T-helper 17 cell (primary cell): Measurements from ENCODE around the gene OR10H5. TPM values are rescaled to one million over a fixed set of nuclear protein-coding genes. Genes with fewer than 3 reads are reported as not detected.
"Not testable (repeated sequence)": the region's sequence is repeated elsewhere in the genome, so short reads cannot be mapped to it uniquely, and the experiment has no call there.

Experiments used
- ATAC-seq: fragments of 150-1000 bp; cut with Tn5 transposase; 2 replicates; pipeline ENCODE4 v1.10.0; 2021; ENCODE audit warnings: mild to moderate bottlenecking, moderate library complexity
- DNase-seq, 3 donors: peaks; one replicate each; pipeline versions ENCODE4 v3.0.0 to v3.0.0-alpha.2; 2020 to 2021
- H3K9me3 ChIP-seq: one replicate; pipeline ENCODE4 v1.7.0; 2013; ENCODE audit warnings: low read length, mild to moderate bottlenecking; ENCODE audit not compliant: control insufficient read depth, poor library complexity, severe bottlenecking
- H3K27ac Mint-ChIP-seq: one replicate; pipeline ENCODE4 v1.8.0; 2022; ENCODE audit warnings: mild to moderate bottlenecking, moderate library complexity, mixed read lengths
- H3K27me3 Mint-ChIP-seq: one replicate; pipeline ENCODE4 v1.8.0; 2022; ENCODE audit warnings: mixed read lengths
- H3K36me3 Mint-ChIP-seq: one replicate; pipeline ENCODE4 v1.8.0; 2022; ENCODE audit warnings: low read depth, mixed read lengths
- H3K4me1 Mint-ChIP-seq: one replicate; pipeline ENCODE4 v1.8.0; 2022; ENCODE audit warnings: mild to moderate bottlenecking, mixed read lengths
- H3K4me3 Mint-ChIP-seq: one replicate; pipeline ENCODE4 v1.8.0; 2022; ENCODE audit warnings: mild to moderate bottlenecking, moderate library complexity, mixed read lengths
- total RNA-seq, 4 donors: library from RNA in 2 of 4; stranded (reverse) in 2 of 4; gene quantifications; one replicate each; pipeline ENCODE4 v1.2.3 and lab custom pipeline; 2022 to 2026

OR10H5 gene
- total RNA-seq, 2 donors from 2014 or later = not detected

DNA sequence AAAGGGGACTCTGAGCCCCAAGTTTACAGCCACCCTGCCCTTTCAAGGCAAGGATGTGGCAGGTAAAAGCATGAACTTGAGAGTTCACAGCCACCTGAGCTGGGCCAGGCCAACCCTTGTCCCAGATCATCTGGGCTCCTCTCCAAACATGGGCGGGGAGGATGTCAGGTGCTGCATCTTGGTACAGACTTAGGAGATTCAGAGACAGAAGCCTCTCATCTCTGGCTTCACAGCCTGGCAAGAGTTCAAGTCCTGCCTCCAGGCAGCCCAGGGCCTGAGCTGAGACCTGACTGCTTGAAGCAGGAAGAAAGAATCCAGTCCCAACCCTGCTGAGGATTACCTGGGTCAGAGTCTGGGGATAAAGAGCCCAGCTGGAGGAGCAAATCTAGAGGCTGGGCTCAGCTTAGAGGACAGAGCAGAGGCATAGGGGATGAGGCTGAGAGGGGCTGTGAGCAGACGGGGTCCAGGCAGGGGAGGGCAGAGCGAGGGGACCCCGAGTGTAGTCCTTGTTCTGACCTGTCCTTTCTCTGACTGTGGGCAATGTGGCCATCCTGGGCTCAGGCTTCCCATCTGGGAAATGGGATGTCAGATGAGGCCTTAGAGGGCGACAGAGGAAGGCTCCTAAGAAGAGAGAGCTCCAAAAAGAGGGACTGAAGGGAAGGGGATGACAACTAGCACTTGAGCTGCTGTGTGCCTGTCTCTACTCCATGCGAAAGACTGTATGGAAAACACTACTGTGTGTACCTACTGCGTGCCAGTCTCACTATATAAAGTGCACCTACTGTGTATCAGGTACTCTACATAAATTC, 6.6 kb upstream of the OR10H5 start:
- DNase-seq (no peak), ATAC-seq (no peak)
- no peaks in the 10 kb centered on the region for H3K4me1 Mint-ChIP-seq
- H3K4me3 Mint-ChIP-seq = no peak overlapping the region
- no peaks in the 10 kb centered on the region for H3K36me3 Mint-ChIP-seq
- H3K9me3 ChIP-seq = no peaks in the 10 kb centered on the region
- H3K27ac Mint-ChIP-seq = no peak overlapping the region
- H3K27me3 Mint-ChIP-seq = peaks cover 12% of the 10 kb centered on the region

DNA sequence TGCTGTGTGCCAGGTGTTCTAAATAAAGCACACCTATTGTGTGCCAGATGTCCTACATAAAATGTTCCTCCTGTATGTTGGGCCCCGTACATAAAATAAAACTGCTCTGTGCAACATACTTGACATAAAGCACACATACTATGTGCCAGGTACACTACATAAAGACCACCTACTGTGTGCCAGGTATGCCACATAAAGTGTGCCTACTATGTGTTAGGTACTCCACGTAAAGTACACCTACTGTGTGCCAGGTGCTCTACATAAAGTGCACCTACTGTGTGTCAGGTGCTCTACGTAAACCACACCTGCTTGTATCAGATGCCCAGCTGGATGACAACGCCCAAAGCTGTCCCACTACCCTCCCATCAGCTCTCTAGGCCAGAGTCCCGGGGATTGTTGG, 5.8 kb upstream of the OR10H5 start:
- ATAC-seq (no peak), DNase-seq (no peak)
- peaks cover 7% of the 10 kb centered on the region for H3K27me3 Mint-ChIP-seq
- H3K4me3 Mint-ChIP-seq = no peak overlapping the region
- no peaks in the 10 kb centered on the region for H3K36me3 Mint-ChIP-seq
- H3K4me1 Mint-ChIP-seq = no peaks in the 10 kb centered on the region
- H3K27ac Mint-ChIP-seq = no peak overlapping the region
- no peaks in the 10 kb centered on the region for H3K9me3 ChIP-seq

DNA sequence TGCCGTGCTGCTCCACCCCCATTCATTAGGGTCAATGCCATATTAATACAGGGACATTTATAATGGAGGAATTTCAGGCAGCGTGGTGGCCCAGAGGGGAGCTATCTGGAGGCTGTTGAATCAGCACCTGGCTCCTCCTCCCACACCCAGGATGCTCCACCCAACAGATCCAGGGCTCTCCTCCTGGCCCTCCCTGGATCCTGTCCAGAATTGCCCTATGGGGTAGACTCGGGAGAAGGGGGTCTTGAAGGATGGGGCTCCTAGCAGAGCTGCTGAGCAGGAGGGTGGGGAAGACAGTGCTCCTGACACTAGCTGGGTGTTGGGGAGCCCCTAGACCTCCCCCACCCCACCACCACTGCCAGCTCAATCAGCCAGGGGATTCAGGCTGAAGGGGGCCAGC, 5.2 kb upstream of the OR10H5 start:
- no peaks in the 10 kb centered on the region for H3K9me3 ChIP-seq
- H3K4me3 Mint-ChIP-seq = no peak overlapping the region
- DNase-seq = no peak
- H3K27ac Mint-ChIP-seq = no peak overlapping the region
- no peak for ATAC-seq
- peaks cover 2% of the 10 kb centered on the region for H3K36me3 Mint-ChIP-seq
- H3K4me1 Mint-ChIP-seq = no peaks in the 10 kb centered on the region
- H3K27me3 Mint-ChIP-seq = peaks cover 9% of the 10 kb centered on the region

DNA sequence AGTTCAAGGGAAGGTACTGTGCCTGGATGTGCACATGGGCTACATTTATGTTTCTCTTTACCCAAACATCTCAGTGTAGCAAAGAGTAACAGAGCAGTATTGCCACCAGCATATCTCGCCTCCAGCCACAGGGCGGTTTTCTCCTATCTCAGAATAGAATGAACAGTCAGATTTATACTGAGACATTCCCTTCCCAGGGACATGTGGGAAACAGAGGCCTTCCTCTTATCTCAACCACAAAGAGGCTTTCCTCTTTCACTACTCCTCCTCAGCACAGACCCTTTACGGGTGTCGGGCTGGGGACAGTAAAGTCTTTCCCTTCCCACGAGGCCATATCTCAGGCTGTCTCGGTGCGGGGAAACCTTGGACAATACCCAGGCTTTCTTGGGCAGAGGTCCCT, 4.6 kb upstream of the OR10H5 start:
- peaks cover 16% of the 10 kb centered on the region for H3K27me3 Mint-ChIP-seq
- H3K9me3 ChIP-seq, DNase-seq, H3K4me1 Mint-ChIP-seq, H3K27ac Mint-ChIP-seq, H3K4me3 Mint-ChIP-seq, ATAC-seq, H3K36me3 Mint-ChIP-seq: not testable (repeated sequence)

DNA sequence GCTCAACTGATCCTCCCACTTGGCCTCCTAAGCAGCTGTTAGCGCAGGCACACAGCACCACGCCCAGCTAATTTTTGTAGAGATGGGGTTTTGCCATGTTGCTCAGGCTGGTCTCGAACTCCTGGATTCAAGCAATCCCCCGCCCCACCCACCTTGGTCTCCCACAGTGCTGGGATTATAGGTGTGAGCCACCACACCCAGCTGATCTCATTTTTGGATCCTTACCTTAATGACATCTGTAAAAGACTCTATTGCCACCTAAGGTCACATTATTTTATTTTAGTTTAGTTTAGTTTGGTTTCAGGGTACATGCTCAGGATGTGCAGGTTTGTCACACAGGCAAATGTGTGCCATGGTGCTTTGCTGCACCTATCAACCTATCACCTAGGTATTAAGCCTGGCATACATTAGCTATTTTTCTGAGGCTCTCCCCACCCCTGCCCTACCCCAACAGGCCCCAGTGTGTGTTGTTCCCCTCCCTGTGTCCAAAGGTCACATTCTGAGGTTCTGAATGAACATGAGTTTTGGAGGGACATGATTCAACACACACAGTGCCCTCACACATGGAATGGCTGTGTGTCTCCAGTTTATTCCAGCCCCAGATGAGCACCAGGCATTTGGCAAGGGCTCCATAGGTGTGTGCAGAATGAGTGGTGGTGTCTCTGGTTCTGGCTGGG, 1.3 kb downstream of the OR10H5 start:
- no peak for DNase-seq

DNA sequence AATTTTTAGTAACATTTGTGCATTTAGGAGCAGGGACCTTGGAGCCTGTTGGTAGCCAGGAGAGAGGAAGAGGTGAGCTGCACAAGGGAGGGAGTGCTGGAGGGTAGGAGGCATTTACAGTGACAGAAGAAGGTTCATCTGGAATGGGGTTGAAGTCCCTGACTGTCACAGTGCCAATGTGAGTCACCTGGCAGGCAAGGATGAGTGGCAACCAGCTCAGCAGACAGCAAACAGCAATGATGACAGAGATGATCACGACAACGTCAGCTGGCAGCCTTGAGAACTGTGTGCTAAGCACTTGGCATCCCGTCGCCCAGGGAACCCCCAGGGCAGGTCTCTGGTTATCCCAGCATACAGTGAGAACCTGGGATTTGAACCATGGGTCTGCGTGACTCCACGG, 2.6 kb downstream of the OR10H5 start:
- Mint-ChIP-seq H3K4me1 (peaks cover 4% of the 10 kb centered on the region), H3K27me3 (peaks cover 40% of the 10 kb centered on the region), H3K4me3 (no peak overlapping the region), H3K36me3 (peaks cover 4% of the 10 kb centered on the region), H3K27ac (no peak overlapping the region)
- H3K9me3 ChIP-seq = no peaks in the 10 kb centered on the region
- DNase-seq (no peak), ATAC-seq (no peak)

More for the DNA sequence above, 1.3 kb downstream of the OR10H5 start:
- Mint-ChIP-seq H3K36me3 (peaks cover 3% of the 10 kb centered on the region), H3K27me3 (peaks cover 40% of the 10 kb centered on the region), H3K4me3 (no peak overlapping the region), H3K27ac (no peak overlapping the region), H3K4me1 (peaks cover 4% of the 10 kb centered on the region)
- ATAC-seq = no peak
- H3K9me3 ChIP-seq = no peaks in the 10 kb centered on the region

DNA sequence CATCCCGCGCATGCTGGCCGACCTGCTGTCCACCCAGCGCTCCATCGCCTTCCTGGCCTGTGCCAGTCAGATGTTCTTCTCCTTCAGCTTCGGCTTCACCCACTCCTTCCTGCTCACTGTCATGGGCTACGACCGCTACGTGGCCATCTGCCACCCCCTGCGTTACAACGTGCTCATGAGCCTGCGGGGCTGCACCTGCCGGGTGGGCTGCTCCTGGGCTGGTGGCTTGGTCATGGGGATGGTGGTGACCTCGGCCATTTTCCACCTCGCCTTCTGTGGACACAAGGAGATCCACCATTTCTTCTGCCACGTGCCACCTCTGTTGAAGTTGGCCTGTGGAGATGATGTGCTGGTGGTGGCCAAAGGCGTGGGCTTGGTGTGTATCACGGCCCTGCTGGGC, 6.8 kb downstream of the OR10H5 start:
- ATAC-seq, H3K9me3 ChIP-seq, DNase-seq, H3K4me3 Mint-ChIP-seq, H3K36me3 Mint-ChIP-seq, H3K4me1 Mint-ChIP-seq: not testable (repeated sequence)
- H3K27me3 Mint-ChIP-seq = peaks cover 49% of the 10 kb centered on the region
- H3K27ac Mint-ChIP-seq = peak overlapping the region; percentile 29

DNA sequence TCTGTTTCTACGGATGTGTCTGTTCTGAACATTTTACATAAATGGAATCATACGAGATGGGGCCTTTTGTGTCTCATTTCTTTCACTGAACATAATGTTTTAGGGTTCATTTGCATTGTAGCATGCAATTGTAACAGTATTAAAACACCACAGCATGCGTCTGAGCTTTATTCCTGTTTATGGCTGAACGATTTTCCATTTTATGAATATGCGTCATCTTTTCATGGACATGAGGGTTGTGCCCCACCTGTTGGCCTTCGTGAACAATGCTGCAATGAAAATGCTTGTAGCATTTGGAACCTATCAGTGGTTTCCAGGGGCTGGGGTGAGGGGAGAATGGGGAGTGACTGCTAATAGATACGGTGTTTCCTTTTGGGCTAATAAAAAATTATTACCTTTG, 22.9 kb downstream of the OR10H5 start:
- H3K9me3 ChIP-seq = no peaks in the 10 kb centered on the region
- peaks cover 15% of the 10 kb centered on the region for H3K4me1 Mint-ChIP-seq
- no peak overlapping the region for H3K27ac Mint-ChIP-seq
- H3K27me3 Mint-ChIP-seq = peaks cover 11% of the 10 kb centered on the region
- ATAC-seq (no peak), DNase-seq (no peak)
- no peaks in the 10 kb centered on the region for H3K36me3 Mint-ChIP-seq
- H3K4me3 Mint-ChIP-seq = no peak overlapping the region

DNA sequence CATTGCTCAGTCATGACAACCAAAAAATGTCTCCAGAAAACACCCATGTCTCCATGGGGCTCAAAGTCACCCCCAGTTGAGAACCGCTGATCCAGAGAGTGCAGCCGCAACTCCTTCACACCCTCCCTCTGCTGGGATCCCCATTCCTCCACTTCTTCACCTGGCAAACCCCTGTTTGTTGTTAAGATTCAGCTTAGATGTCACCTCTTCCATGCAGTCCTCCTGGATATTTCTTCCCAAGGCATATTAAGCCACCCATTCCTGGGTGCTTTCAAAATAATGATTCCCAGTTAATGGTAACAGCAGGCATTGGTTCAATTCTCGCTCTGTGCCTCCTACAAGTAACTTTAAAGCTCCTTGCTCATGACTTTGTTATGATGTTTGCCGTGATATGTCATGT, 24.0 kb downstream of the OR10H5 start:
- ATAC-seq = no peak
- Mint-ChIP-seq H3K27me3 (peaks cover 11% of the 10 kb centered on the region), H3K4me1 (peaks cover 15% of the 10 kb centered on the region), H3K36me3 (no peaks in the 10 kb centered on the region), H3K4me3 (no peak overlapping the region), H3K27ac (no peak overlapping the region)
- DNase-seq = no peak
- H3K9me3 ChIP-seq = no peaks in the 10 kb centered on the region

DNA sequence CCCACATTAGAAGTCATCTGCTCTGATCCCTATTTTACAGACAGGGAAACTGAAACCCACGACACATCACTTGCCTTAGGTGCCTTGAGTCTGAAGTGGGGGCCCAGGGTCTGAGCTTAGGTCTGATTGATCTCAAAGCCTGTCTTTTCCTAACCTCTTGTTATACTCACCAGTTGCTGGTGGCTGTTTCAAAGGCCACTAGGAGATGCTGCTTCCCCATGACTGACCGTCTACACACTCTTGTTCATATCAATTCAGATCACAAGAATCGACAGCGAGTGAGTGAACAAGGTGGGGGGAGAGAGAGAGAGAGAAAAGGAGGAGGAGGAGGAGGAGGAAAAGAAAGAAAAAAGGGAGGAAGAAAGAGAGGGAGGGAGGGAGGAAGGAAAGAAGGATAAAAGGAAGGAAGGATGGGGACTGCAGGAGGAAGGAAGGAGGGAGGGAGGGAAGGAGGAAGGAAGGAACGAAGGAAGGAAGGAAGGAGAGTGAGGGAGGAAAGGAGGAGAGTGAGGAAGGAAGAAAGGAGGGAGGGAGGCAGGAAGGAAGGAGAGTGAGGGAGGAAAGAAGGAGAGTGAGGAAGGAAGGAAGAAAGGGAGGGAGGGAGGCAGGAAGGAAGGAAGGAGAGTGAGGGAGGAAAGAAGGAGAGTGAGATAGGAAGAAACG, 24.7 kb downstream of the OR10H5 start:
- Mint-ChIP-seq H3K4me3 (peak overlapping the region; percentile 4), H3K27me3 (peaks cover 11% of the 10 kb centered on the region), H3K27ac (peak overlapping the region; percentile 87), H3K36me3 (no peaks in the 10 kb centered on the region), H3K4me1 (peaks cover 15% of the 10 kb centered on the region)
- DNase-seq = peak in 1 of 3 donors; percentile 9
- ATAC-seq = no peak
- H3K9me3 ChIP-seq = no peaks in the 10 kb centered on the region

DNA sequence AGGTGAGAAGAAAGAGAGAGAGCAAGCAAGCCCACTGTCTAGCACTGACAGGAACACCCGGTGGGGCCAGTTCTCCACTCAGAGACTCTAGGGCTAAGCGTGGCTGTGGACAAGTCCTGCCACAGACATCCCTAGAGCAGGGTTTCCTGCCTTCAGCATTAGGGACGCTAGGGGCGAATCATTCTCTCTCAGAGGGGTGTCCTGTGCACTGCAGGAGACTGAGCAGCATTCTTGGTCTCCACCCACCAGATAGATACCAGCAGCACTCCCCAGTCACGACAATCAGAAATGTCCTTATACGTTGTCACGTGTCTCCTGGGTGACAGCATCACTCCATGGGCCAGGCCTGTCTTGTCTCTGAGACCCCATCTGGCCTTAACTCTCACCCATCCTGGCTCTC, 26.5 kb downstream of the OR10H5 start:
- ATAC-seq (no peak), DNase-seq (no peak)
- H3K4me1 Mint-ChIP-seq = peaks cover 16% of the 10 kb centered on the region
- H3K27ac Mint-ChIP-seq = peak overlapping the region; percentile 87
- peaks cover 19% of the 10 kb centered on the region for H3K27me3 Mint-ChIP-seq
- no peak overlapping the region for H3K4me3 Mint-ChIP-seq
- no peaks in the 10 kb centered on the region for H3K9me3 ChIP-seq
- no peaks in the 10 kb centered on the region for H3K36me3 Mint-ChIP-seq

DNA sequence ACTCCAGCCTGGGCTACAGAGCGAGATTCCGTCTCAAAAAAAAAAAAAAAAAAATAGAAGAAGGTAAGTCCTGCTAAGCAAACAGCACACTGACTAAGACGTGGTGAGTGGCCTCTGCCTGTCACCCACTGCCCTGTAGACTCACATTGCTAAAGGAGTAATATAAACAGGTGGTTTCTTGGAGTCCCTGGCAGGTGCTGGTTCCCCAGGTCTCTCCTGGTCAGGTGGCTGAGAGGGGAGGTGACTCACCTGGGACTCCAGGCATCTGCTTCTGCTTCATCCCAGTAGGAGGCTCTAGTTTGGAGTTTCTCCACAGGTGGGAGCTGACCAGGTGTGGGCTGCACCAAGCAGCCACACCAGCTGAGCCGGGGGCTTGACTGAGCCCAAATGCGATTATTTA, 27.8 kb downstream of the OR10H5 start, which contains the start of gene OR10H1:
OR10H1 (minus strand) TSS at position 359 of the 400 bp plus-strand sequence. CDS start 7,627 bp downstream, outside the sequence.
- no peak within 1 kb of the TSS for H3K27ac Mint-ChIP-seq
- H3K4me1 Mint-ChIP-seq = peaks cover 16% of the 10 kb centered on the region
- ATAC-seq = no peak
- H3K36me3 Mint-ChIP-seq = no peaks in the 10 kb centered on the region
- H3K9me3 ChIP-seq = no peaks in the 10 kb centered on the region
- no peak for DNase-seq
- H3K27me3 Mint-ChIP-seq = peaks cover 25% of the 10 kb centered on the region
- no peak within 1 kb of the TSS for H3K4me3 Mint-ChIP-seq

DNA sequence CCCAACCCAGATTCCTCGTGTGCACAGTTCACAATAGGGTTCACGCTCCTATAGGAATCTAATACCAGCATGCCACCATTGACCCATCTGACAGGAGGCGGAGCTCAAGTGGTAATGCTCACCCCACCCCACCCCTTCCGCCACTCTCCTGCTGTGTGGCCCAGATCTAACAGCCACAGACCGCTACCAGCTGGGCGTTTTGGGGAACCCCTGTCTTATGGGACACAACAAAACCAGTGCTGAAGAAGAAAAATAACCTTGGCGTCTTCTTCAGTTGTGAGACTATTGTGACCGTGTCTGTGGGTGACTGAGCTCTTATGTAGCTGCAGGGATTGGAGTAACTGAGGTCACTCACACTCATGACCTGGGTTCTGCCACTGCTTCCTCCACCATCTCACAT, 33.2 kb downstream of the OR10H5 start:
- H3K36me3 Mint-ChIP-seq = no peaks in the 10 kb centered on the region
- ATAC-seq (no peak), DNase-seq (no peak)
- H3K4me3 Mint-ChIP-seq = no peak overlapping the region
- H3K4me1 Mint-ChIP-seq = peaks cover 2% of the 10 kb centered on the region
- H3K27ac Mint-ChIP-seq = no peak overlapping the region
- peaks cover 14% of the 10 kb centered on the region for H3K27me3 Mint-ChIP-seq
- no peaks in the 10 kb centered on the region for H3K9me3 ChIP-seq
